Measurements from ENCODE around the gene DNAJC4. TPM values are rescaled to one million over a fixed set of nuclear protein-coding genes. Genes with fewer than 3 reads are reported as not detected.

The DNAJC4 gene
- total RNA-seq, 1 experiment from 2014 or later = 57.1 TPM

DNA sequence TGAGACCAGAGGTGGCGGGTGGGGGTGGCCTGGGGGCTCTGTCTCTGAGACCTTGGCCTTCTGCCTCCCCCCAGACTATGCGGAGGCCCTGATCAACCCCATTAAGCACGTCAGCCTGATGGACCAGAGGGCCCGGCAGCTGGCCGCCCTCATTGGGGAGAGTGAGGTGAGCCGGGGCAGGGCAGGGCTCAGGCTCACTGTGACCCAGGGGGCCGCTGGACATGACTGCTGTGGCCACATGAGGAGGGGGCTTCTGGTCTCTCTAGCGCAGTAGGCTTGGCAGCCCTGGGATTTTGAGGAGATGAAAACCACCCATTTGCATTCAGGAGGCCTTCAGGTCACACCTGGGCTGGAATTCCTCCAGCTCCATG lies 33.6 kb downstream of the DNAJC4 start:
- CTCF ChIA-PET = interaction anchor here (0.6 kb wide), 1 partner anchor 919 kb away, joined by 8 read pairs; no protein-coding TSS in a partner anchor
- intact Hi-C loops (cut with micrococcal nuclease; ENCODE audit: unreplicated experiment) = no loop called here

GRCh38 chr11:64264371-64264852 lies 34.1 kb downstream of the DNAJC4 start:
- POLR2A ChIA-PET (ENCODE audit: unreplicated experiment) = no interaction called here

More for the DNA sequence above, 33.6 kb downstream of the DNAJC4 start:
- Histone ChIP-seq H2AFZ (no peak overlapping the region), H3K27me3 (ENCODE audit: insufficient read depth, low read depth) (no peaks in the 10 kb centered on the region), H3K4me3 (no peak overlapping the region), H3K9me2 (ENCODE audit: insufficient read depth) (no peaks in the 10 kb centered on the region), H3K36me3 (ENCODE audit: low read depth) (peaks cover 9% of the 10 kb centered on the region; the same call in 1 of the 2 replicates), H3K27ac (no peak overlapping the region), H3K9me3 (ENCODE audit: insufficient read depth, low read depth) (no peaks in the 10 kb centered on the region), H3K4me2 (no peak overlapping the region), H3K4me1 (replicated peaks; ENCODE audit: insufficient read depth) (peaks cover 14% of the 10 kb centered on the region), H3K79me2 (ENCODE audit: low read depth) (no peaks in the 10 kb centered on the region), H4K20me1 (ENCODE audit: insufficient read depth) (no peaks in the 10 kb centered on the region), H3F3A (ENCODE audit: insufficient read depth, low read depth) (peaks cover 25% of the 10 kb centered on the region)
- POLR2A ChIA-PET (ENCODE audit: unreplicated experiment) = no interaction called here
- TF ChIP-seq EZH2 (IDR thresholded peaks at IDR 0.05; ENCODE audit: low read depth) (no peak), CTCF (conservative IDR thresholded peaks at IDR 0.05) (no peak)
- no TSS peak for BruUV-seq (replicated peaks)
- no peak for DNase-seq

More at GRCh38 chr11:64264371-64264852, 34.1 kb downstream of the DNAJC4 start:
- Histone ChIP-seq H3F3A (ENCODE audit: insufficient read depth, low read depth) (peaks cover 28% of the 10 kb centered on the region), H3K79me2 (ENCODE audit: low read depth) (no peaks in the 10 kb centered on the region), H3K36me3 (ENCODE audit: low read depth) (peaks cover 9% of the 10 kb centered on the region; the same call in 1 of the 2 replicates), H3K9me2 (ENCODE audit: insufficient read depth) (no peaks in the 10 kb centered on the region), H2AFZ (no peak overlapping the region), H3K9me3 (ENCODE audit: insufficient read depth, low read depth) (no peaks in the 10 kb centered on the region), H3K27ac (no peak overlapping the region), H3K4me2 (no peak overlapping the region), H3K4me1 (replicated peaks; ENCODE audit: insufficient read depth) (peaks cover 14% of the 10 kb centered on the region), H3K4me3 (no peak overlapping the region), H4K20me1 (ENCODE audit: insufficient read depth) (no peaks in the 10 kb centered on the region), H3K27me3 (ENCODE audit: insufficient read depth, low read depth) (no peaks in the 10 kb centered on the region)
- intact Hi-C loops (cut with micrococcal nuclease; ENCODE audit: unreplicated experiment) = no loop called here
- TF ChIP-seq CTCF (conservative IDR thresholded peaks at IDR 0.05) (no peak), EZH2 (IDR thresholded peaks at IDR 0.05; ENCODE audit: low read depth) (no peak)
- DNase-seq = peak in 1 of 2 experiments; percentile 28
- BruUV-seq (replicated peaks) = no TSS peak
- CTCF ChIA-PET = interaction anchor here (0.6 kb wide), 1 partner anchor 918 kb away, joined by 8 read pairs; no protein-coding TSS in a partner anchor

Data from PC-9 (cell line).